Cardiac fibroblast (primary cell): ENCODE results near the gene SPATA25.
"Not testable (repeated sequence)": the region's sequence is repeated elsewhere in the genome, so short reads cannot be mapped to it uniquely, and the experiment has no call there.

Experiments
- DNase-seq, 2 donors: peaks; one replicate each; pipeline versions ENCODE4 v3.0.0 to v3.0.0-alpha.2; 2010; ENCODE audit warnings: low read depth in 2 of 2
- H3K4me3 ChIP-seq, 2 donors: replicated peaks in 1 of 2; 1 replicate in 1 of 2; 2 replicates in 1 of 2; pipeline ENCODE4 v1.5.1; 2011; ENCODE audit warnings: low read depth in 2 of 2, low read length in 2 of 2, mild to moderate bottlenecking in 2 of 2, moderate library complexity in 1 of 2
- CTCF ChIP-seq: IDR thresholded peaks from one replicate; pipeline ENCODE4 v1.5.1; 2011; ENCODE audit warnings: low read depth, mild to moderate bottlenecking, low read length, inconsistent platforms

The SPATA25 gene

GRCh38 chr20:45907219-45907948 is 20.0 kb upstream of the SPATA25 start:
- no peak for DNase-seq
- TF ChIP-seq CTCF = no peak
- H3K4me3 ChIP-seq = no peak overlapping the region

- no peak for TF ChIP-seq CTCF
These were observed 18.2 kb upstream of the SPATA25 start for GRCh38 chr20:45905505-45906079.

GRCh38 chr20:45904583-45905504 is 17.4 kb upstream of the SPATA25 start:
- no peak for TF ChIP-seq CTCF
- no peak overlapping the region for H3K4me3 ChIP-seq
- no peak for DNase-seq

More at GRCh38 chr20:45905505-45906079, 18.2 kb upstream of the SPATA25 start:
- H3K4me3 ChIP-seq = no peak overlapping the region
- DNase-seq = peak in 1 of 2 donors; percentile 89

GRCh38 chr20:45902199-45902701 is 14.8 kb upstream of the SPATA25 start:
- TF ChIP-seq CTCF = no peak
- H3K4me3 ChIP-seq = no peak overlapping the region
- DNase-seq = no peak

- not testable (repeated sequence) for H3K4me3 ChIP-seq, DNase-seq
These were observed 13.9 kb upstream of the SPATA25 start for GRCh38 chr20:45901332-45901731.

GRCh38 chr20:45899046-45899835 is 11.8 kb upstream of the SPATA25 start:
- H3K4me3 ChIP-seq = no peak overlapping the region
- DNase-seq = no peak
- TF ChIP-seq CTCF = no peak
